ENCODE measurements around the gene SIRT6. TPM values are rescaled to one million over a fixed set of nuclear protein-coding genes. Genes with fewer than 3 reads are reported as not detected.

The SIRT6 gene
- total and polyA plus RNA-seq, 9 of the 15 experiments (the other 6 are each of a cell fraction or from before 2014, with no cell fraction given), result 1.4 to 41.1 (median 10.2) TPM

- in situ Hi-C loops (cut with MboI), result no loop called here
- ATAC-seq, result no peak
- H2AFZ ChIP-seq (ENCODE audit: low read depth, low read length), result no peak overlapping the region
- H3K27ac ChIP-seq (ENCODE audit: extremely low read depth, low read depth, low read length), result no peak overlapping the region
- CTCF ChIA-PET (ENCODE audit: low intra/inter-chr PET ratio), result no interaction called here
- POLR2A ChIA-PET, result interaction anchor here (0.6 kb wide), 1 partner anchor 595 kb away, joined by 3 read pairs; no protein-coding TSS in a partner anchor
- H3K27me3 ChIP-seq (ENCODE audit: control insufficient read depth in 2 of 2, insufficient read depth in 2 of 2, low read length in 2 of 2), result peaks cover 0 to 17% of the 10 kb centered on the region in 2 experiments; a peak in 1 of 5 replicates
- TF ChIP-seq KDM1A (IDR thresholded peaks at IDR 0.05) (peak; percentile 73 to 77), ZKSCAN8 (CRISPR knock-in tag; IDR thresholded peaks at IDR 0.05) (0 out of 2 replicates have a peak, but pooled peaks have one; percentile 52), BCOR (IDR thresholded peaks at IDR 0.05) (peak; percentile 92), HDAC2 (IDR thresholded peaks at IDR 0.05) (peak; percentile 51; the same call in 1 of the 2 replicates), ADNP (tag; IDR thresholded peaks at IDR 0.05) (peak; percentile 81), RBM25 (IDR thresholded peaks at IDR 0.05; ENCODE audit: low read depth, low read length, severe bottlenecking) (peak; percentile 93), ZFP36 (IDR thresholded peaks at IDR 0.05; ENCODE audit: low read depth, low read length, partially characterized antibody) (peak; percentile 94), RNF2 (IDR thresholded peaks at IDR 0.05) (no peak), RCOR1 (IDR thresholded peaks at IDR 0.05; ENCODE audit: borderline replicate concordance in 1 of 2, low read depth in 2 of 2, low read length in 2 of 2) (0 out of 4 replicates have a peak, but pooled peaks of 1 of the 2 experiments have one; percentile 11), CHD4 (IDR thresholded peaks at IDR 0.05; ENCODE audit: insufficient read depth, insufficient replicate concordance, low read depth, low read length, poor library complexity, severe bottlenecking) (peak; percentile 50), CCNT2 (IDR thresholded peaks at IDR 0.05; ENCODE audit: borderline replicate concordance, extremely low read depth, insufficient read length, low read depth, low read length) (no peak), SMARCA5 (IDR thresholded peaks at IDR 0.05) (peak; percentile 94), HDAC1 (IDR thresholded peaks at IDR 0.05) (peak in 1 of 2 experiments; percentile 49; a peak in 1 of 4 replicates), ZNF436 (CRISPR knock-in tag; IDR thresholded peaks at IDR 0.05) (no peak)
- TF ChIP-seq, protein P1, sequence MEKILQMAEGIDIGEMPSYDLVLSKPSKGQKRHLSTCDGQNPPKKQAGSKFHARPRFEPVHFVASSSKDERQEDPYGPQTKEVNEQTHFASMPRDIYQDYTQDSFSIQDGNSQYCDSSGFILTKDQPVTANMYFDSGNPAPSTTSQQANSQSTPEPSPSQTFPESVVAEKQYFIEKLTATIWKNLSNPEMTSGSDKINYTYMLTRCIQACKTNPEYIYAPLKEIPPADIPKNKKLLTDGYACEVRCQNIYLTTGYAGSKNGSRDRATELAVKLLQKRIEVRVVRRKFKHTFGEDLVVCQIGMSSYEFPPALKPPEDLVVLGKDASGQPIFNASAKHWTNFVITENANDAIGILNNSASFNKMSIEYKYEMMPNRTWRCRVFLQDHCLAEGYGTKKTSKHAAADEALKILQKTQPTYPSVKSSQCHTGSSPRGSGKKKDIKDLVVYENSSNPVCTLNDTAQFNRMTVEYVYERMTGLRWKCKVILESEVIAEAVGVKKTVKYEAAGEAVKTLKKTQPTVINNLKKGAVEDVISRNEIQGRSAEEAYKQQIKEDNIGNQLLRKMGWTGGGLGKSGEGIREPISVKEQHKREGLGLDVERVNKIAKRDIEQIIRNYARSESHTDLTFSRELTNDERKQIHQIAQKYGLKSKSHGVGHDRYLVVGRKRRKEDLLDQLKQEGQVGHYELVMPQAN (IDR thresholded peaks at IDR 0.05; ENCODE audit: borderline replicate concordance), result 0 out of 2 replicates have a peak, but pooled peaks have one; percentile 32
- H3K79me2 ChIP-seq (ENCODE audit: control insufficient read depth, insufficient read depth, low read length), result no peaks in the 10 kb centered on the region
- H3K9ac ChIP-seq (ENCODE audit: insufficient read depth in 1 of 2, low read depth in 2 of 2, low read length in 2 of 2), result no peak overlapping the region
- no peak overlapping the region for H3K4me3 ChIP-seq
- intact Hi-C loops (cut with micrococcal nuclease), result no loop called here
- H3K9me1 ChIP-seq (ENCODE audit: control insufficient read depth, insufficient read depth, low read length), result no peaks in the 10 kb centered on the region
- no peak for DNase-seq (ENCODE audit: extremely low read depth in 1 of 4, low spot score in 3 of 4)
- no TSS peak for BruUV-seq (replicated peaks)
- H3K4me1 ChIP-seq (replicated peaks in 1 of 2; ENCODE audit: control insufficient read depth in 2 of 2, insufficient read depth in 2 of 2, low read length in 2 of 2), result peaks cover 0 to 14% of the 10 kb centered on the region in 2 experiments; a peak in 2 of 5 replicates
- H3K36me3 ChIP-seq (ENCODE audit: control insufficient read depth, insufficient read depth, low read length), result no peaks in the 10 kb centered on the region
- H3K9me3 ChIP-seq (replicated peaks; ENCODE audit: control insufficient read depth, insufficient read depth, low read depth, low read length), result no peaks in the 10 kb centered on the region
- H4K20me1 ChIP-seq (replicated peaks; ENCODE audit: control insufficient read depth, insufficient read depth, low read length), result no peaks in the 10 kb centered on the region
- 49% methylated on average over 7 of the region's 7 CpGs for WGBS (ENCODE audit: insufficient coverage, low coverage, missing lambda C conversion rate)
- FAIRE-seq, result no peak
- no peak overlapping the region for H3K4me2 ChIP-seq (ENCODE audit: insufficient read depth, low read length)
These were observed 37.8 kb upstream of the SIRT6 start for GRCh38 chr19:4220188-4220587.

All from K562 (cell line).